H9 (cell line): ENCODE results near the gene FBXO48. TPM values are rescaled to one million over a fixed set of nuclear protein-coding genes. Genes with fewer than 3 reads are reported as not detected.

ENCODE experiments used
- DNase-seq: peaks from one replicate; pipeline ENCODE4 v3.0.0-alpha.2; 2017
- H2AFZ ChIP-seq: one replicate; pipeline ENCODE4 v1.6.1; 2013; ENCODE audit warnings: mild to moderate bottlenecking, low read length, control low read depth, moderate library complexity
- H2AK5ac ChIP-seq: 2 replicates; pipeline ENCODE4 v1.6.1; 2013; ENCODE audit warnings: low read length, control low read depth, mixed read lengths; ENCODE audit not compliant: insufficient read length
- H2BK120ac ChIP-seq: one replicate; pipeline ENCODE4 v1.6.1; 2013; ENCODE audit warnings: low read depth, mild to moderate bottlenecking, low read length, control low read depth, inconsistent platforms; ENCODE audit not compliant: poor library complexity, severe bottlenecking
- H2BK12ac ChIP-seq: 2 replicates; pipeline ENCODE4 v1.6.1; 2013; ENCODE audit warnings: low read length, control low read depth, mixed read lengths, low read depth; ENCODE audit not compliant: insufficient read length
- H2BK15ac ChIP-seq: 2 replicates; pipeline ENCODE4 v1.6.1; 2013; ENCODE audit warnings: low read depth, low read length, control low read depth
- H2BK20ac ChIP-seq: one replicate; pipeline ENCODE4 v1.6.1; 2013; ENCODE audit warnings: low read depth, mild to moderate bottlenecking, low read length, control low read depth, inconsistent platforms; ENCODE audit not compliant: poor library complexity, severe bottlenecking
- H2BK5ac ChIP-seq: 2 replicates; pipeline ENCODE4 v1.6.1; 2013; ENCODE audit warnings: low read length, control low read depth, mixed read lengths; ENCODE audit not compliant: insufficient read length
- H3K14ac ChIP-seq: 2 replicates; pipeline ENCODE4 v1.6.1; 2013; ENCODE audit warnings: low read length, control low read depth; ENCODE audit not compliant: insufficient read depth
- H3K18ac ChIP-seq: 2 replicates; pipeline ENCODE4 v1.6.1; 2013; ENCODE audit warnings: low read depth, mild to moderate bottlenecking, mixed read lengths, low read length, control low read depth; ENCODE audit not compliant: insufficient read length
- H3K23ac ChIP-seq: 2 replicates; pipeline ENCODE4 v1.6.1; 2013; ENCODE audit warnings: low read length, control low read depth, mixed read lengths, low read depth; ENCODE audit not compliant: insufficient read length
- H3K23me2 ChIP-seq: 2 replicates; pipeline ENCODE4 v1.6.1; 2013; ENCODE audit warnings: low read depth, mild to moderate bottlenecking, mixed read lengths, low read length, control low read depth; ENCODE audit not compliant: insufficient read length, poor library complexity, severe bottlenecking
- H3K27ac ChIP-seq: 2 replicates; pipeline ENCODE4 v1.5.1; 2013; ENCODE audit warnings: low read length, control low read depth, mixed read lengths, low read depth; ENCODE audit not compliant: insufficient read length
- H3K27me3 ChIP-seq: 2 replicates; pipeline ENCODE4 v1.6.1; 2013; ENCODE audit warnings: low read length, control low read depth, inconsistent platforms; ENCODE audit not compliant: insufficient read depth
- H3K4ac ChIP-seq: 2 replicates; pipeline ENCODE4 v1.6.1; 2013; ENCODE audit warnings: low read depth, mild to moderate bottlenecking, control low read depth, inconsistent platforms, low read length, moderate library complexity
- H3K4me1 ChIP-seq: 2 replicates; pipeline ENCODE4 v1.6.1; 2013; ENCODE audit warnings: low read length, control low read depth, inconsistent platforms; ENCODE audit not compliant: insufficient read depth
- H3K4me2 ChIP-seq: 2 replicates; pipeline ENCODE4 v1.6.1; 2013; ENCODE audit warnings: low read length, control low read depth, mixed read lengths; ENCODE audit not compliant: insufficient read length, insufficient read depth
- H3K56ac ChIP-seq: 2 replicates; pipeline ENCODE4 v1.6.1; 2013; ENCODE audit warnings: low read depth, mild to moderate bottlenecking, mixed read lengths, low read length, control low read depth; ENCODE audit not compliant: insufficient read length
- H3K79me1 ChIP-seq: 2 replicates; pipeline ENCODE4 v1.6.1; 2013; ENCODE audit warnings: low read depth, mild to moderate bottlenecking, moderate library complexity, low read length, control low read depth, inconsistent platforms; ENCODE audit not compliant: insufficient read depth, poor library complexity, severe bottlenecking
- H3K79me2 ChIP-seq: 2 replicates; pipeline ENCODE4 v1.6.1; 2013; ENCODE audit warnings: low read length, control low read depth, inconsistent platforms; ENCODE audit not compliant: insufficient read depth
- H3K9ac ChIP-seq: 2 replicates; pipeline ENCODE4 v1.6.1; 2013; ENCODE audit warnings: low read length, control low read depth, mixed read lengths; ENCODE audit not compliant: insufficient read length; ENCODE audit errors: extremely low read depth
- H3K9me3 ChIP-seq: one replicate; pipeline ENCODE4 v1.6.1; 2013; ENCODE audit warnings: low read depth, low read length, inconsistent platforms; ENCODE audit not compliant: control insufficient read depth
- H3T11ph ChIP-seq: one replicate; pipeline ENCODE4 v1.6.1; 2013; ENCODE audit warnings: mild to moderate bottlenecking, low read length, control low read depth, inconsistent platforms
- H4K20me1 ChIP-seq: one replicate; pipeline ENCODE4 v1.6.1; 2013; ENCODE audit not compliant: control insufficient read depth, insufficient read length, insufficient read depth
- H4K5ac ChIP-seq: 2 replicates; pipeline ENCODE4 v1.6.1; 2013; ENCODE audit warnings: low read depth, mild to moderate bottlenecking, mixed read lengths, low read length, control low read depth; ENCODE audit not compliant: insufficient read length
- H4K8ac ChIP-seq: replicated peaks from 2 replicates; pipeline ENCODE4 v1.6.1; 2013; ENCODE audit warnings: low read length, control low read depth, mixed read lengths, low read depth; ENCODE audit not compliant: insufficient read length
- H4K91ac ChIP-seq: 2 replicates; pipeline ENCODE4 v1.6.1; 2013; ENCODE audit warnings: low read depth, mild to moderate bottlenecking, moderate library complexity, mixed read lengths, low read length, control low read depth; ENCODE audit not compliant: insufficient read length
- H3K27ac Mint-ChIP-seq, 3 experiments: 2 replicates in 2 of 3; 3 replicates in 1 of 3; pipeline ENCODE4 v1.8.0; 2020 to 2021; ENCODE audit warnings: mixed read lengths in 3 of 3, mild to moderate bottlenecking in 1 of 3, moderate library complexity in 1 of 3
- H3K27me3 Mint-ChIP-seq: 2 replicates; pipeline ENCODE4 v1.8.0; 2021; ENCODE audit warnings: low read depth, mild to moderate bottlenecking, moderate library complexity, mixed read lengths
- H3K36me3 Mint-ChIP-seq, 3 experiments: 2 replicates in 2 of 3; 3 replicates in 1 of 3; pipeline ENCODE4 v1.8.0; 2020 to 2021; ENCODE audit warnings: low read depth in 3 of 3, mixed read lengths in 3 of 3; ENCODE audit not compliant: insufficient read depth in 1 of 3
- H3K4me1 Mint-ChIP-seq, 2 experiments: 2 replicates each; pipeline ENCODE4 v1.8.0; 2020; ENCODE audit warnings: mixed read lengths in 2 of 2
- H3K4me3 Mint-ChIP-seq, 2 experiments: 2 replicates in 1 of 2; 3 replicates in 1 of 2; pipeline ENCODE4 v1.8.0; 2020 to 2021; ENCODE audit warnings: mild to moderate bottlenecking in 2 of 2, mixed read lengths in 2 of 2, moderate library complexity in 1 of 2
- H3K9me3 Mint-ChIP-seq, 2 experiments: 2 replicates in 1 of 2; 3 replicates in 1 of 2; pipeline ENCODE4 v1.8.0; 2020; ENCODE audit warnings: mild to moderate bottlenecking in 2 of 2, mixed read lengths in 2 of 2, moderate library complexity in 1 of 2
- CTCF ChIP-seq: fragments of 200-600 bp; sonication (generic); conservative IDR thresholded peaks from 3 replicates; pipeline ENCODE4 v1.8.0; 2021; ENCODE audit warnings: antibody characterized with exemption, mild to moderate bottlenecking
- WGBS: extraction: QIAGEN DNeasy Blood & Tissue Kit; methylation state at CpG from one replicate; pipeline ENCODE4 v1.1.7; 2013; ENCODE audit warnings: missing lambda C conversion rate, low lambda C conversion rate, mixed read lengths; ENCODE audit not compliant: insufficient read length; ENCODE audit errors: extremely low coverage; 5-methylcytosine and 5-hydroxymethylcytosine counted together
- total RNA-seq: library from RNA; stranded (reverse); gene quantifications from 2 replicates; pipeline ENCODE4 v1.2.1, GENCODE V29; 2021

FBXO48 gene
- total RNA-seq, 1 experiment from 2014 or later = 1.4 TPM

- peaks cover 4 to 11% of the 10 kb centered on the region in 2 experiments for H3K4me1 Mint-ChIP-seq
- H3K56ac ChIP-seq = no peak overlapping the region
- H3K9ac ChIP-seq = no peak overlapping the region
- H4K5ac ChIP-seq = no peak overlapping the region
- no peak overlapping the region for H3K23ac ChIP-seq
- TF ChIP-seq CTCF = no peak
- H3K4me3 Mint-ChIP-seq = no peak overlapping the region
- H2BK5ac ChIP-seq = no peak overlapping the region
- no peak overlapping the region for H2AFZ ChIP-seq
- H3K79me1 ChIP-seq = no peaks in the 10 kb centered on the region
- no peaks in the 10 kb centered on the region for H4K20me1 ChIP-seq
- H3K18ac ChIP-seq = no peak overlapping the region
- H3K9me3 ChIP-seq = no peaks in the 10 kb centered on the region
- H3K4me2 ChIP-seq = no peak overlapping the region
- no peaks in the 10 kb centered on the region for H3K27me3 ChIP-seq
- no peaks in the 10 kb centered on the region; the same call in 1 of the 2 replicates for H3K4me1 ChIP-seq
- H3K36me3 Mint-ChIP-seq = no peaks in the 10 kb centered on the region
- H2BK15ac ChIP-seq = no peak overlapping the region
- H4K91ac ChIP-seq = no peak overlapping the region
- H4K8ac ChIP-seq = no peak overlapping the region
- H3K4ac ChIP-seq = no peak overlapping the region
- no peaks in the 10 kb centered on the region; a peak in 1 of 5 replicates for H3K9me3 Mint-ChIP-seq
- H3K79me2 ChIP-seq = no peaks in the 10 kb centered on the region
- H2BK12ac ChIP-seq = no peak overlapping the region
- no peak overlapping the region for H3K14ac ChIP-seq
- H3K27me3 Mint-ChIP-seq = no peaks in the 10 kb centered on the region
- no peak overlapping the region for H3K27ac ChIP-seq
- no peak overlapping the region for H2BK20ac ChIP-seq
- no peak for DNase-seq
- H2BK120ac ChIP-seq = no peak overlapping the region
- H3T11ph ChIP-seq = no peak overlapping the region
- no peak overlapping the region for H2AK5ac ChIP-seq
- no CpG with 5 or more reads among the region's 7 CpGs for WGBS
- no peaks in the 10 kb centered on the region for H3K23me2 ChIP-seq
- no peak overlapping the region for H3K27ac Mint-ChIP-seq
Measured at GRCh38 chr2:68438455-68439303, 28.4 kb downstream of the FBXO48 start.
